ENCODE results near the gene CYP19A1. TPM values are rescaled to one million over a fixed set of nuclear protein-coding genes. Genes with fewer than 3 reads are reported as not detected.

The CYP19A1 gene
- total and polyA plus RNA-seq, 9 of the 15 experiments (the other 6 are each of a cell fraction or from before 2014, with no cell fraction given): 0.16 to 0.63 (median 0.47) TPM; not detected in 3

DNA sequence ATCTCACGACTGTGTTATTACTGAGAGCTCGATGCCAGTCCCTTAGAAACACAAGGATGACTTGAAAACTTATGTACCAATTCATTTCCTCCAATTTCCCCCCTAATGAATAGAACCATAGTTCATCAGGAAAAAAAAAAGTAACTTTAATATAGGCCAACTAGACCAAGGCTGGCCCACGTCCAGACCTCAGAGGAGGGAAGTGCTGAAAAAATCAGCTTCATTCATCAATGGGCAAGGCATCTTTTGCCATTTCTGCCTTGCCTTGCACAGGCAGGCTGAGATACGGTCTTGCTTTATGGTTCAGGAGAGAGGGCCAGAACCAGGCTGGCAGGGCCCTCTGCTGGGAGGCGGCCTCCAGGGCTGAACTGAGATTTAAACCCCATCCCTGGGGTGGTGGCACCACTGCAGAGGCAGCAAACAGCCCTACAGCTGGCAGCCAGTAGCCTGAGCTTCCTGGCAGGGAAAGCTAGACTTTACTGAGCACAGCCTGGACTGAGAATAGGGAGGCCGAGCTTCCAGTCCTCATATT is 139.6 kb downstream of the CYP19A1 start (continued):
- TF ChIP-seq, protein P1, sequence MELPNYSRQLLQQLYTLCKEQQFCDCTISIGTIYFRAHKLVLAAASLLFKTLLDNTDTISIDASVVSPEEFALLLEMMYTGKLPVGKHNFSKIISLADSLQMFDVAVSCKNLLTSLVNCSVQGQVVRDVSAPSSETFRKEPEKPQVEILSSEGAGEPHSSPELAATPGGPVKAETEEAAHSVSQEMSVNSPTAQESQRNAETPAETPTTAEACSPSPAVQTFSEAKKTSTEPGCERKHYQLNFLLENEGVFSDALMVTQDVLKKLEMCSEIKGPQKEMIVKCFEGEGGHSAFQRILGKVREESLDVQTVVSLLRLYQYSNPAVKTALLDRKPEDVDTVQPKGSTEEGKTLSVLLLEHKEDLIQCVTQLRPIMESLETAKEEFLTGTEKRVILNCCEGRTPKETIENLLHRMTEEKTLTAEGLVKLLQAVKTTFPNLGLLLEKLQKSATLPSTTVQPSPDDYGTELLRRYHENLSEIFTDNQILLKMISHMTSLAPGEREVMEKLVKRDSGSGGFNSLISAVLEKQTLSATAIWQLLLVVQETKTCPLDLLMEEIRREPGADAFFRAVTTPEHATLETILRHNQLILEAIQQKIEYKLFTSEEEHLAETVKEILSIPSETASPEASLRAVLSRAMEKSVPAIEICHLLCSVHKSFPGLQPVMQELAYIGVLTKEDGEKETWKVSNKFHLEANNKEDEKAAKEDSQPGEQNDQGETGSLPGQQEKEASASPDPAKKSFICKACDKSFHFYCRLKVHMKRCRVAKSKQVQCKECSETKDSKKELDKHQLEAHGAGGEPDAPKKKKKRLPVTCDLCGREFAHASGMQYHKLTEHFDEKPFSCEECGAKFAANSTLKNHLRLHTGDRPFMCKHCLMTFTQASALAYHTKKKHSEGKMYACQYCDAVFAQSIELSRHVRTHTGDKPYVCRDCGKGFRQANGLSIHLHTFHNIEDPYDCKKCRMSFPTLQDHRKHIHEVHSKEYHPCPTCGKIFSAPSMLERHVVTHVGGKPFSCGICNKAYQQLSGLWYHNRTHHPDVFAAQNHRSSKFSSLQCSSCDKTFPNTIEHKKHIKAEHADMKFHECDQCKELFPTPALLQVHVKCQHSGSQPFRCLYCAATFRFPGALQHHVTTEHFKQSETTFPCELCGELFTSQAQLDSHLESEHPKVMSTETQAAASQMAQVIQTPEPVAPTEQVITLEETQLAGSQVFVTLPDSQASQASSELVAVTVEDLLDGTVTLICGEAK (IDR thresholded peaks at IDR 0.05): no peak
- TF ChIP-seq, protein P1 (CRISPR knock-in tag; IDR thresholded peaks at IDR 0.05): no peak
- no peak for TF ChIP-seq DNMT1 (IDR thresholded peaks at IDR 0.05)
- TF ChIP-seq ELK1 (CRISPR knock-in tag; IDR thresholded peaks at IDR 0.05): no peak
- no peak for TF ChIP-seq KLF10 (CRISPR knock-in tag; IDR thresholded peaks at IDR 0.05)
- no peak for TF ChIP-seq L3MBTL2 (IDR thresholded peaks at IDR 0.05)
- TF ChIP-seq, protein P2, sequence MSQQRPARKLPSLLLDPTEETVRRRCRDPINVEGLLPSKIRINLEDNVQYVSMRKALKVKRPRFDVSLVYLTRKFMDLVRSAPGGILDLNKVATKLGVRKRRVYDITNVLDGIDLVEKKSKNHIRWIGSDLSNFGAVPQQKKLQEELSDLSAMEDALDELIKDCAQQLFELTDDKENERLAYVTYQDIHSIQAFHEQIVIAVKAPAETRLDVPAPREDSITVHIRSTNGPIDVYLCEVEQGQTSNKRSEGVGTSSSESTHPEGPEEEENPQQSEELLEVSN (IDR thresholded peaks at IDR 0.05; ENCODE audit: borderline replicate concordance in 1 of 2, extremely low read depth in 1 of 2, insufficient read depth in 1 of 2, insufficient read length in 1 of 2, low read depth in 1 of 2, low read length in 1 of 2, poor library complexity in 1 of 2, severe bottlenecking in 1 of 2): no peak

All from K562 (cell line).